ENCODE data around the gene MIPEP.

The MIPEP gene

GRCh38 chr13:23847497-23847896, 41.7 kb downstream of the MIPEP start:
- no peak for TF ChIP-seq CTCF (IDR thresholded peaks at IDR 0.05; ENCODE audit: borderline replicate concordance, control extremely low read depth, extremely low read depth, insufficient read depth, missing control alignments)
- no peak for DNase-seq (ENCODE audit: low spot score)
- in situ Hi-C loops (cut with MboI; ENCODE audit: low sequenced_read_pairs, unreplicated experiment) = no loop called here

- TF ChIP-seq CTCF (IDR thresholded peaks at IDR 0.05; ENCODE audit: borderline replicate concordance, control extremely low read depth, extremely low read depth, insufficient read depth, missing control alignments) = no peak
- DNase-seq (ENCODE audit: low spot score) = no peak
- in situ Hi-C loops (cut with MboI; ENCODE audit: low sequenced_read_pairs, unreplicated experiment) = no loop called here
These were observed 44.0 kb downstream of the MIPEP start for GRCh38 chr13:23845105-23845725.

- DNase-seq (ENCODE audit: low spot score) = no peak
- in situ Hi-C loops (cut with MboI; ENCODE audit: low sequenced_read_pairs, unreplicated experiment) = no loop called here
- no peak for TF ChIP-seq CTCF (IDR thresholded peaks at IDR 0.05; ENCODE audit: borderline replicate concordance, control extremely low read depth, extremely low read depth, insufficient read depth, missing control alignments)
These were observed 45.1 kb downstream of the MIPEP start for GRCh38 chr13:23844132-23844531.

GRCh38 chr13:23843436-23843835, 45.8 kb downstream of the MIPEP start:
- in situ Hi-C loops (cut with MboI; ENCODE audit: low sequenced_read_pairs, unreplicated experiment) = no loop called here
- TF ChIP-seq CTCF (IDR thresholded peaks at IDR 0.05; ENCODE audit: borderline replicate concordance, control extremely low read depth, extremely low read depth, insufficient read depth, missing control alignments) = no peak
- DNase-seq (ENCODE audit: low spot score) = no peak

GRCh38 chr13:23842406-23842805, 46.8 kb downstream of the MIPEP start:
- in situ Hi-C loops (cut with MboI; ENCODE audit: low sequenced_read_pairs, unreplicated experiment) = no loop called here
- DNase-seq (ENCODE audit: low spot score) = no peak
- TF ChIP-seq CTCF (IDR thresholded peaks at IDR 0.05; ENCODE audit: borderline replicate concordance, control extremely low read depth, extremely low read depth, insufficient read depth, missing control alignments) = no peak

GRCh38 chr13:23833733-23834611, 55.2 kb downstream of the MIPEP start:
- in situ Hi-C loops (cut with MboI; ENCODE audit: low sequenced_read_pairs, unreplicated experiment) = no loop called here
- TF ChIP-seq CTCF (IDR thresholded peaks at IDR 0.05; ENCODE audit: borderline replicate concordance, control extremely low read depth, extremely low read depth, insufficient read depth, missing control alignments) = no peak
- no peak for DNase-seq (ENCODE audit: low spot score)

Data from GM13976 (cell line).